Stimulated activated CD8-positive, alpha-beta memory T cell treated with anti-CD3 and anti-CD28 coated beads, Interleukin-12 subunit alpha, Interleukin-12 subunit beta, amount 100 ng/mL, for 24 hours (primary cell): ENCODE measurements around the gene GDPD5.
A peak's percentile ranks its signal among the peaks of the same experiment; 100 is the strongest.

Source experiments
- DNase-seq: peaks from one replicate; pipeline ENCODE4 v3.0.0-alpha.2; 2020; ENCODE audit errors: extremely low read depth

GDPD5 gene

DNA sequence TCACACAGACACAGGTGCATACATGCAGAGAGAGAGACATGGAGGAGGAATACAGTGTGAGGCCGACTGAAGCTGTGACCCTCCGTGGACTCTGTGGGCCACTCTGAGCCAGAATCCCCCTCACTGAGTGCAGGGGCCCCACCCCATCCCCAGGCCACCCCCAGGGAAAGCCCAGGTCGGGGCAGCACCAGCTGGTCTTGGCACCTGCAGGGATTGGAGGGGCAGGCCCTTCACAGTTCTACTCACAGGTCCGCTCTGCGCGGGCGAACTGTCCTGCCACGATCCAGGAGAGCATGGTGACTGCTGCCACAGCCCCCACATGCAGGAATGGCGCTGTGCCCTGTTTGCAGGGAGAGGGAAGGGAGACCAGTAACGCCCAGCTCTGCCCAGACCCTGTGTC, 76.5 kb downstream of the GDPD5 start:
- DNase-seq: no peak

DNA sequence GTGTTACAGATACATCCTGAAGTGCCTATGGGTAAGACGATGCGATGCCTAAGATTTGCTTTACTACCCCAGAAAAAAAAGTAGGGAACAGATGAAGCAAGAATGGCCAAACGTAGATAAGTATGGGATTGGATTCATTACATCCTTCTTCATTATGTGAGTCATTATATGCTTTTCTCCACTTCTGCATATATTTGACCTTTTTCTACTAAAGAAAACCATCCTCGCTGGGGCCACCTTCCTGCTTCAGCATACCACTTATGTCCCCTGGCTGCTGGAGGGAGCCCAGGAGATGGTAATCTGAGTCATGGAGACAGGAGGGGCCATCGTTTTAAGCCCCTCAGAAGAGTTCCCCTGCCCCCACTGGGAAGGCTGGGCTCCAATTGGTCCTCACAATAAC, 78.3 kb downstream of the GDPD5 start:
- no peak for DNase-seq

DNA sequence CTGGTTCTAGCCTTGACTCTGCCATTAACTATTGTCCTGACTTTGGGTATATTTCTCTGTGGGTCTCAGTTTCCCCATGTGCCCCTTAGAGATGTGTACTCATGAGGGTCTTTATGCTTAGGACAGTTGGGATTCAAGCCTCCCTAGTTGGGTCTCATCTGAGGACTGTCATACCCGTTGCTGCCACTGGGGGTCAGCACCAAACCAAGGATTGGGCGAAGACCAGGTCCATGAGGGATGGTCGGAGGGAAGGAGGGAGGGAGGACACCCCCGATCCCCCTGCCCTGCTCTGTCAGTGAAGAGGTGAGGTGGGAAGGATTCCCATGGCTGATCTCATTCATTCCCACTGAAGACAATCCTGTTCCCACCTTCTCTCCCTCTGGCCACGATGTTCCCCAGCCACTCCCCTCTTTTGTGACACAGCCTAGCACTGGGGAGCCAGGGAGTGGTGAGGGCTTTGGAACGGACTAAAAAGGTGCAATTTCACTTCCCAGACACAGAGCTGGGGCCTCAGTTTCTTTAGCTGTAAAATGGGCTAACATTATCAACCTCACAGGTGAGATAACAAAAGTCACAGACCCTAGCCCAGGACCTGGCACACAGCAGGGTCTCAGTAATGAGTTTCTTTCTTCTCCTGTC, 80.3 kb downstream of the GDPD5 start:
- peak; percentile 34 for DNase-seq

DNA sequence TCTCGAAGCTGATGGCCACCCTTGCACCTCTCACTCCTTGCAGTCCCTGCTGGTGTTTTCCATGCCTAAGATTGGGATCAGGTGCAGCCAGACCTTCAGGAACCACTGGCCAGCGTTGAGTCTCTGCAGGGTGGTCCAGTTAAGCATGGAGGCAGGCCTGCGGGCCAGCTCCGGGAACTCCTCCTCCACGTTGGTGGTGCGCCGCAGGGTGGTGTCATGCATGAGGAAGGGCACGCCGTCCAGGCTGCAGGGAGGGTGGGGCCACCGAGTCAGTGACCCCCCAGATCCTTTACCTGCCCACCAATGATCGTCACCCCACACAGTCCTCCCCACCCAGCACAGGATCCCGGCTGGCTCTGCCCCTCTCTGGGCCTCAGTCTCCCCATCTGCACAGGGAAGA, 82.7 kb downstream of the GDPD5 start:
- DNase-seq: no peak

DNA sequence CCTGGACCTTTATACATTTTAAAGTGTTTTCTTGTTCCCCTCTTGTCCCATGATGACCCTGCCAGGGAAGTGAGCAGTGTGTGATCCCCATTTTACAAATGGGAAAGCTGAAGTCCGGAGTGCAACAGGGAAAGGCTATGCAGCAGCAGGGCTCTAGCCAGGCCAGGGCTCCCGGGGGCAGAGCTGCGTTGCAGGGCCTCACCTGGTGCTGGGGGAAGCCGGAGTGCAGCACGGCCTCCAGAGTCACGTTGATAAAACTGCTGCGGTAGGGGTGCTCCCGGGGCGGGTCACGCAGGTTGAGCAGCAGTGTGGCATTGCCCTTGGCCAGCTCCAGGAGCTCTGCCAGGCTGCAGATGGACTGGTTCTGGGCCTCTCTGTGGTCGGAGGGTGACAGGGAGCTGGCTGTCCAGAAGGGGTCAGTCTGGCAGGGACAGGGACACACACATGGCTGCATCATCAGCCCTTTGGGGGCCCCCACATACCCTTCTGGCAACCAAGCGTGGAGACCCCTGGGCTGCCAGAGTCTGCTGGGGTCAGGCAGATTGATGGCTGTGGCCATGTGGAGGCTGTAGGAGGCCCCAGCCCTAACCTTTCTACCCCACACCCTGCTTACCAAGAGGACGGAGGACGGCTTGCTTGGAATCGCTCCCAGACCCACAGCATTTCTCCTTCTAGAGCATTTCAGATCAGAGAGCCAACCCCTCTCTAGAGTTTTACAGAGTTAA, 83.4 kb downstream of the GDPD5 start:
- no peak for DNase-seq

DNA sequence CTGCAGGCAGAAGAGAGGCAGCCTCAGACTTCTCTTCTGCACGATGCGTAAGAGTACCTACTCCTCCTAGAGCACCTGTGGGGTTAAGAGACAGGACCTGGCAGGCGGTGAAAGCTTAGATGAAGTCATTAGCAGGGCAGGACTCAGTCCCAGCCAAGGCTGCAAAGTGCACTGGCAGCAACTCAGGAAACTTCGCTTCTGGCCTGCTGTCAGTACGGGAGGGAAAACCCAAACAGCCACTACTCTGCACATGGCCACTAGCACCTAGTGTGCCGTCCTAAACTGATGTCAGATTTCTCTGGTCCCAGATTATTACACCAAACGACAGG, 84.0 kb downstream of the GDPD5 start:
- DNase-seq: no peak

DNA sequence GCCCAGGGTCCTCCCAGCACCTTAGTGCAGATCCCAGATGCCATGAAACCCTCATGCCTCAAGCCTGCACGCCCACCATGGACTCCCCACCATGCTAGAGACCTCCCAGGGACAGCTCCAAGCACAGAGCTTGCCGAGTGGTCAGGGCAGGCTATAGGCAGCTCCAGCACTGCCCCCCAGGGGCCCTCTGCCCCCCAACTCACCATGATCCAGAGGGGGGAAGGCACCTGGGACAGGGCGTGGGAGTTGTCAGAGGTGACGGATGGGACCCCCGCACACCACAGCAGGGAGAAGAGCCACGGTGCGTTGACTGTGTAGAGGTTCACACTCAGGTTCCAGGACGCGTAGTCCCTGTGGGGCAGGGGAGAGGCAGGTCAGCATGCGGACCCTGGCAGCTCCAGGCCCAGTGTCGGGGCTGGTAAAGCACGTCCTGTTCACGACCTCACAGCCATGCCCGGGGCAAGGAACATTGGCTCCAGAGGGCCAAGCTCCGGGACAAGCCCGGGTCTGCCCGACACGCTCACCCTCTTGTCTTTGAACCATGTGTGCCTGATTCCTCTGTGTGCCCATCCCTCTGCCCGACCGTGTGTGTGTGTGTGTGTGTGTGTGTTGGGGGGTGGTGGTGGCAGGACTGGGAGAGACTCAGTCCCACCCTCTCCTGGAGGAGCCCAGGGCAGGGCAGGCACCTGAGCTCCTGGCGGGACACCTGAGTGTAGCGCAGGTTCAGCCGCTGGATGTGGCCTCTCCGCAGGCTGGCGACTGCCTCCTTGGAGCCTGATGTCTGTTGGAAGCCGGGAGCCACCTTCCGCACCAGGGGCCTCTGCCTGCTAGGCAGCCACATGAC, 84.6 kb downstream of the GDPD5 start:
- no peak for DNase-seq

DNA sequence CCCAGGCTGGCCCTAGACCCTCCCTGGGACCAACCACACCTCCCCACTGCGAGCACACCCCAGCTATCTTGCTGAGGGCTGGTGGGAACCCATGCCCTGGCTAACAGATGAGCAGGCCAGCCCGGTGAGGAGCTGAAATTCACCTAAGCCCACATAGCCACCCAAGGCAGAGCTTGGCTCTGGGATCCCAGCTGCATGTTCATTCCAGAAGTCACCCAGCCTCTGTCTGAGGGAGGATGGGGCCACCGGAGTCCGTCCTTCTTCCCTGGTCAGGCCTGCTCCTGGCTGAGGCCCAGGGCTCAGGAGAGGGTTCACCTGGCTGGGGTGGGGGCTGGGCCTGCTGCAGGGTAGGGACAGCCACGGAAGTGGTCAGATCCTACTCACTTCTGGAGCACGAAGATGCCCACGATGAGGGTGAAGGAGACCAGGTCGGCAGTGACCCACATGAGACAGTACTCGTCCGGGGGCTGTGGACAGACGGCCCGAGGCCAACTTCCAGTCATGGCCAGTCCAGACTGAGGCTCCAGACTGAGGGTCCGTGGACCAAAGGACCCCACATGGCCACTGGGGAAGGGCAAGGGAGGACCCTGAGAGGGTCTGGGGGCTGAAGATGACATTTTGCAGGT, 86.1 kb downstream of the GDPD5 start:
- DNase-seq: no peak

DNA sequence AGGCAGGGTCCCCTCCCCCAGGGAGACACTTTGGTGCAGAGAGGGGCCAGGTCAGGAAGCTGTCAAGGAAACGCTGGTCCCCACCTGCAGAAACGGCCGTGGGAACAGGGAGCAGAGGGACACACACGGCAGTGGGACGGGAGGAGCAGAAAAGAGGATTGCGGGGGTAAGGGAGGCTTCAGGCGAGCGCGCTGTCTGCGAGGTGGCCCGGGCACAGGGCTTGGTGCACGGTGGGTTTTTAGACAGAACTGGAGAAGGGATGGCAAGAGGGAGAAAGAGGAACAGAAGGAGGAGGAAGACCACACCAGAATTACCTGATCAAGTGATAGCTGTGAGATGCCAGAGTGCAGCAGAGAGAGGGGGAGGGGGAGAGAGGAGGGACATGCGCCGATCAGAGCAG, 86.7 kb downstream of the GDPD5 start:
- DNase-seq: no peak

DNA sequence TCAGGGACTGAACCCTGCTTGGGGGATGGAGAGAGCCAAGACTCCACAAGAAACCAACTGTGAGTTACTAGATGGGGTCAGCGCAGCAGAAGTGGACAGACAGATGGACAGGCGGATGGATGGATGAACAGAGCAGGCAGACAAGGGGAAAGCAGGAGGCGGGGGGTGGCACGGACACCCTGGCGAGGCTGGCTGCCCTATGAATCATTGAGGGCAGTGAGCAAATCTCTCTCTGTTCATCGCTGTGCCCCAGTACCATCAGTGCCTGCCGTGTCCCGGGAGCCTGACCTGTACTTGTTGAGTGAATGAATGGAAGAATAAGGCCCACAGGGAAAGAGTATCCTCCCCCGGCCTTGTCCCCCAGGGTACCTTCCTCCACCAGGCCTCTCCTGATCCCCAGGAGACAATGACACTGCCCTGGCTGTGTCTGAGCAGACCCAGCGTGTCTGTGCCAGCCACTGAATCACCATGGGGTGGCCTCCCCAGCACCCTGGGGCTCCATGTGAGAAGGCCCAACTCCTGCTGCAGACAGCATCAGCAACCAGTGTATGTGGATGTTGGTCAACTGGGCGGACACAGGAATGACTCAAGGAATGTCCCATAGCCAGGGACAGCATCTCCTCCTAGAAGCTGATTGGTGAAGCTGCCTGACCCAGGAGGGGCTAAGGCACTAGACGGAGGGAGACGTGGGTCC, 87.6 kb downstream of the GDPD5 start:
- no peak for DNase-seq

DNA sequence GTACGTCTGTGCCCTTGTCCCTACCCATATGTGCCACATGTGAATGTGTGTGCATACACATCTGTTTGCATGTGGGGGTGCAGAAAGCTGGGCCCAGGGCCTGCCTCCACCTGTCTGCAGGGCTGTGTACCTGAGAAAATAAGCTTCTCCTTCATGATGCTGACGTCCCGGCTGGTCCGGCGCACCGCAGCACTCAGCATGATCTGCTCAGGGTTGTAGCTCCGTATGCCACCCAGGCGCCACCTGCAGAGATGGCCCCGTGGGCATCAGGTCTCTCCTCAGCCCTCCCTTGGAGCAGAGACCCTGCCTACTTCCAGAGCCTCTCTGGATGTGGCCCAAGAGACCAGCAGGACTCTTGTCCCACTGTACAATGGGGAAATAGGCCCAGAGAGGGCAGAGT, 88.9 kb downstream of the GDPD5 start:
- no peak for DNase-seq

DNA sequence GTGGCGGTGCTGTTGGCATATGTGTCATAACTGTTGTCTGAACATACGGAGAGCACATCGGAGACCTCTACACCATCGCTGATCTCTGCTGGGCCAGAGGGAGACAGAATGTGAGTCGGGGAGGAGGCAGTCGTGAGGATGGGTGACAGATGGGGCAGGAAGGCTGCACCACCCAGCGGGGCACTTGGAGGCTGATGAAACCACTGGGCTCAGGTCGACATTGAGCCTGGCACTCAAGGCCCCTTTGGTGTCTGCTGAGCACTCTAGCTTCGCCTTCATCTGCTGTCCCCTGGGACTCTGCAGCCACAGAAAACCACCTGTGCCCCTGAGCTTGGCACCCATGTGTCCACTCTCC, 90.2 kb downstream of the GDPD5 start:
- no peak for DNase-seq

DNA sequence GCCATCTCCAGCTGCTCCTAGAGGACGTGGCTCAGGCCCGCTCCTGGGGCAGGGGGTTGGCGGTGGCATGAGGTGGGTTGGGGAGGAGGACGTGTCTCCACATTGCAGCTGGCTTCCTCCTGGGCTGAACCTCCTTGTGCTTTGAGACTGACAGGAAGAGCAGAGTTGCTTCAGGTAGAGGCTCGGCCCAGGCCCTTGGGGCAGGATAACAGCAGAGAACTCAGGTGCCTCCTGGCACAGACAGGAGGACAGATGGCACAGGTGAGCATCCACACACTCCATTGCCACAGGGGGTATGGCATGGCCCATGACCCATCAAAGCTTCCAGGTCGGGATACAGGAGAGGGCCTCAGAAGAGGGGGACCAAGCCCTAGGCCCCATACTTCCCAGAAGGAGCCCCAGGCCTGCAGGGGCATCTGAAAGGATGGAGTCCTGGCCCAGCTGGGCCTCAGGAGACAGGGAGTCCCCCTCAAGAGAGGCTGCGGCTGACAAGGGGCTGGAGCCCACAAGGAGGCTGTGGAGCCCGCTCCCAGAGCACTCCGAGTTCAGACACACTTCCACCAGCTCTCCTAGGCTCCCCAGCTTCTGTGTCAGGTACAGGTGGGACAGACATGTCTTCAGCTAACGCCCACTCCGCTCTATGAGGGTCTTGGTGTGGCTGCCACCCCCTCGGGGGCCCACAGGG, 90.7 kb downstream of the GDPD5 start:
- DNase-seq: no peak

DNA sequence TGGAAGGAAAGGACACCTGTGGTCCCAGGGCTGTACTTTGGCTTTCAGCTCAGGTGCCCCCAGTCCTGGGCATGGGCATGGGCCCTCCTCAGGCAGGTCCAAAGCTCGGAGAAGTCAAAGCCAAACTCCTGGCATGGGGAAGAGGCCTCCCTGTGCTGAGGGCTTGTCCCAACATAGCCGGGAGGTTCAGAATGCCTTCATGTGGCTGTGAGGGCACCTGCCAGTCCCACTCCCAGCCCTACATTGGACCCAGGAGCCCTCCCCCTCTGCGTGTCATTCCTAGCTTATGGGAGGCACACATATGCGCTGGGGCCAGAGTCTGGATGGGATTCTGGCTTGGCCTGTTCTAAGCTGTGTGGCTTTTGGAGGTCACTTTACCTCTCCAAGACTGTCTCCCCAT, 91.7 kb downstream of the GDPD5 start:
- DNase-seq: no peak

DNA sequence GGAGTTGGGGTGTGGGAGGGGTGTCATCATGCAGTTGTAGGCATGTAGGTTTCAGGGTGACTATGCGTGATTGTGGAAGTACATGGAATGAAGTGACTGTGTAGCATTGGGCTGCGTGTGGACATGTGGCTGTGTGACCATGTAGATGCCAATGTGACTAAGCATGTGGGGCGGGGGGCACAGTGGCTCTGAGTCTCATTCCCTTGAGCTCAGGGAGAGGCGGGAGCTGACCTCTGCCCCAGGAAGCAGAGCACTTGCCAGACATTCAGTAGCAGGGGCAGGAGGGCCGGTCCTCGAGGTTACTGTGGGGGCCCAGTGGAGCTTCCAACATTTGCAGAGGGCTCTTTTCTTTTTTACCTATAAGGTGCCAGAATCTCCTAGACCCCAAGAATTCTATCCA, 92.3 kb downstream of the GDPD5 start:
- no peak for DNase-seq

DNA sequence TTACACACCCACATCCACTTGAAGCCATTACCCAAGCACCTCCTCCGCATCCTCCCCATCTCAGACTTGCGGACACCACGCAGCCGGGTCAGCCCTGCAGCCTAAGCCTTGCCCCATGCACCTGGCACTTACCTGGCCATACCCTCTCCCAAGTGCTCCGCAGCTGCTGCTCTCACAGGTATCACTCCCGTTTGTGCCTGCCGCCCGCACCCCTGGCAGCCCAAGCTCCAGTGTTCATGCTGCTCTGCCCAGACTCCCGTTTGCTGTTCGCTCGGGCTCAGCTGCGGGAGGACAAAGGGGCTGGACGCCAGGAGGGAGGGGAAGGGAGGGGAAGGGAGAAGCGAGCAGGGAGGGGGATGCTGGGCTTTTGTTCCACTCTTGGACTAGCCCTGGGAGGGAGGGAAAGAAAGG, 92.8 kb downstream of the GDPD5 start, which contains the start of gene KLHL35:
KLHL35 (minus strand) TSS at position 293 of the 411 bp plus-strand sequence. CDS start 2,574 bp downstream, outside the sequence.
- DNase-seq: no peak

DNA sequence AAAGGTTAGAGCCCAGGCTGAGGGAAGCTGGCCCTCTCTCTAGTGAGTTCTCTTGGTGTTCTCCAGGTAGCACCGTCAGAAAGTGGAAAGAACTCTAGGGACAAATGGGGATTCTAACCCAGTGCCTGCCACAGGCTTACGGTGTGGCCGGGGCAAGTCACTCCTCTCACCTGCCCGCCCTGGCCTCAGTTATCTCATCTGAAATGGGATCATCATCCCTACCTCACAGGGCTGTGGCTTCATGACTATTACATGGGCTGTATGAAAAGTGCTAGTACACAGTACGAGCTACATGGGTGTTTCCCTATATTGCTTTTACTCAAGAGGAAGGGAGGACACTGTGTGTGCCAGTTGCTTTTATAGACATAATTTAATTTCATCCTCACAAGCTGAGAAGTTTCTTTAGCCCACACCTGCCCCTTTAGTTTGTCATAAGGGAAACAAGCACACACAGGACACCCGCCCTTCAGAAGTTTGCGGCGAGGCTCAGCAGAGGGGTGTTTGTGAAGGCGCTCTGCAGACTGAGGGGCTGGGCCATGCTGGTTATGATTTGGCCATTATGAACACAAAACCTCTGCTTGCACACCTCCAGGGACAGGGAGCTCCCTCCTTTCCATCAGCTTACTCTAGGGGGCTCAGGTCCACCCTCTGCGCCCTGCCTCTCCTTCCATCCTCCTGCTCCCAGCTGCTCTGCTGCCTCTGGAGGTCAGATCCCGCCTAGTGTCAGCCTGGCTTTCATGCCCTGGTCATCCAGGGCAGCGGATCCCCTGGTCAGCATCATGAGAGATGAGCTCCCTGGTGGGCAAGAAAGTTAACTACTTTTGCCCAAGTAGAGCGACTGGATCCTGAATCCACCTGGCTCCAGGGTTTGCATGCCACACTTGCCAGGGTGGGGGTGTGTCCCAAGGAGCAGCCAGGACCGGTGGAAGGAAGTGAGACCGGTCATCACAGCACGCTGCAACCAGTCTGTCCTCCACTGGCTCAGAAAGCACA, 93.9 kb downstream of the GDPD5 start:
- no peak for DNase-seq

DNA sequence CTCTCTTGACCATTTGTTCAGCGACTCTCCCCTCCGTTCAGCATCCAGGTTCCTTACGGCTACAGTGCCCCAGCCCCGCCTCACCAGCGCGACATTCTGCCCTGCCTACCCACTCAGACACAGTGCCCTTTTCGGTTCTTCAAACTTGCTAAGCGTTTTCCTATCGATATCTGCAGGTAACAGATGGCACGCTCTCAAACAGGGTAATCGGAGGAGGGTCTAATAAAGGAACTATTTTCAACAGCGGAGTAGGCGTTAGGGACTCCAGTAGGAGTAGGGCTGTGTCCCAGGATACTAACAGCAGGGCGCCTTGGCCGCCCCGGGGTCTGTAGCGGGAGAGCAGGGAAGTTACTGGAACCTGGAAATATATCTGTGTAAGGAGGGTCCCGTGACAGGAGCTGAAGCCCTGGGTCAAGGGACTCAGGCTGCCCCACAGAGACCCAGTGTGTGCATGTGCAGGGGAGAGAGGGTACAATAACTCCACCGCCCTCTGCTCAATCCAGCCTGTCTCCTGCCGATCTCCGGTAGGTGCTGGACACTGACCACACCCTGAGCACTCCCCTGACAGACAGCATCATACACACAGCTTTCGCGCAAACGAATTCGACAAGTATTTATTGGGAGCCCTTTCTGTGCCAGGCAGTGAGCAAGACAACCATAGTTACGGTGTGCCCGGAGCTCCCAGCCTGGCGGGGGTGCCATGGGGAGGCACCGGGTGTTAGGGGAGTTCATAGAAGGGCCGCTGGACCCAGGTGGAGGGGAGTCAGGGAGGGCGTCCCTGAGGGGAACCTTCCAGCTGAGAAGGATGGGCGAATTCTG, 94.8 kb downstream of the GDPD5 start:
- DNase-seq: no peak
